Activated naive CD8-positive, alpha-beta T cell (primary cell): Measurements from ENCODE around the gene APOA1.
"Not testable (repeated sequence)": the region's sequence is repeated elsewhere in the genome, so short reads cannot be mapped to it uniquely, and the experiment has no call there.

Experiments used
- H3K27ac Mint-ChIP-seq: one replicate; pipeline ENCODE4 v1.8.0; 2021; ENCODE audit warnings: mixed read lengths
- H3K27me3 Mint-ChIP-seq: one replicate; pipeline ENCODE4 v1.8.0; 2021; ENCODE audit warnings: mixed read lengths
- H3K36me3 Mint-ChIP-seq: one replicate; pipeline ENCODE4 v1.8.0; 2021; ENCODE audit warnings: mixed read lengths
- H3K4me1 Mint-ChIP-seq: one replicate; pipeline ENCODE4 v1.8.0; 2021; ENCODE audit warnings: low read depth, mixed read lengths
- H3K4me3 Mint-ChIP-seq: one replicate; pipeline ENCODE4 v1.8.0; 2021; ENCODE audit warnings: mild to moderate bottlenecking, mixed read lengths
- H3K9me3 Mint-ChIP-seq: one replicate; pipeline ENCODE4 v1.8.0; 2021; ENCODE audit warnings: low read depth, mixed read lengths

APOA1 gene

GRCh38 chr11:116822575-116822974, 14.8 kb downstream of the APOA1 start:
- H3K4me3 Mint-ChIP-seq = no peak overlapping the region
- no peaks in the 10 kb centered on the region for H3K4me1 Mint-ChIP-seq
- H3K27ac Mint-ChIP-seq = no peak overlapping the region
- H3K9me3 Mint-ChIP-seq = no peaks in the 10 kb centered on the region
- H3K36me3 Mint-ChIP-seq = no peaks in the 10 kb centered on the region
- H3K27me3 Mint-ChIP-seq = no peaks in the 10 kb centered on the region

GRCh38 chr11:116821050-116821918, 16.1 kb downstream of the APOA1 start:
- no peaks in the 10 kb centered on the region for H3K4me1 Mint-ChIP-seq
- no peaks in the 10 kb centered on the region for H3K36me3 Mint-ChIP-seq
- no peaks in the 10 kb centered on the region for H3K27me3 Mint-ChIP-seq
- no peak overlapping the region for H3K27ac Mint-ChIP-seq
- no peaks in the 10 kb centered on the region for H3K9me3 Mint-ChIP-seq
- H3K4me3 Mint-ChIP-seq = no peak overlapping the region

GRCh38 chr11:116819049-116819448, 18.4 kb downstream of the APOA1 start:
- Mint-ChIP-seq H3K9me3 (no peaks in the 10 kb centered on the region), H3K36me3 (no peaks in the 10 kb centered on the region), H3K27me3 (no peaks in the 10 kb centered on the region), H3K4me3 (no peak overlapping the region), H3K27ac (no peak overlapping the region), H3K4me1 (no peaks in the 10 kb centered on the region)

- H3K9me3 Mint-ChIP-seq = no peaks in the 10 kb centered on the region
- no peak overlapping the region for H3K4me3 Mint-ChIP-seq
- no peaks in the 10 kb centered on the region for H3K36me3 Mint-ChIP-seq
- no peaks in the 10 kb centered on the region for H3K27me3 Mint-ChIP-seq
- no peak overlapping the region for H3K27ac Mint-ChIP-seq
- no peaks in the 10 kb centered on the region for H3K4me1 Mint-ChIP-seq
Measured at GRCh38 chr11:116814502-116814901, 22.9 kb downstream of the APOA1 start.

- no peaks in the 10 kb centered on the region for H3K27me3 Mint-ChIP-seq
- no peak overlapping the region for H3K27ac Mint-ChIP-seq
- no peaks in the 10 kb centered on the region for H3K4me1 Mint-ChIP-seq
- no peaks in the 10 kb centered on the region for H3K36me3 Mint-ChIP-seq
- no peak overlapping the region for H3K4me3 Mint-ChIP-seq
- H3K9me3 Mint-ChIP-seq = no peaks in the 10 kb centered on the region
Measured at GRCh38 chr11:116813781-116814471, 23.5 kb downstream of the APOA1 start.

GRCh38 chr11:116813170-116813569, 24.3 kb downstream of the APOA1 start:
- no peak overlapping the region for H3K27ac Mint-ChIP-seq

GRCh38 chr11:116812109-116812508, 25.3 kb downstream of the APOA1 start:
- Mint-ChIP-seq H3K4me1 (no peaks in the 10 kb centered on the region), H3K27ac (no peak overlapping the region), H3K36me3 (no peaks in the 10 kb centered on the region), H3K27me3 (no peaks in the 10 kb centered on the region), H3K4me3 (no peak overlapping the region), H3K9me3 (no peaks in the 10 kb centered on the region)

More at GRCh38 chr11:116813170-116813569, 24.3 kb downstream of the APOA1 start:
- Mint-ChIP-seq H3K36me3 (no peaks in the 10 kb centered on the region), H3K4me1 (no peaks in the 10 kb centered on the region), H3K4me3 (no peak overlapping the region), H3K9me3 (no peaks in the 10 kb centered on the region), H3K27me3 (no peaks in the 10 kb centered on the region)

GRCh38 chr11:116811194-116811593, 26.2 kb downstream of the APOA1 start:
- Mint-ChIP-seq H3K4me3 (no peak overlapping the region), H3K4me1 (no peaks in the 10 kb centered on the region)

GRCh38 chr11:116808262-116809175, 28.9 kb downstream of the APOA1 start:
- Mint-ChIP-seq H3K4me3 (no peak overlapping the region), H3K36me3 (no peaks in the 10 kb centered on the region), H3K27ac (no peak overlapping the region), H3K4me1 (no peaks in the 10 kb centered on the region), H3K9me3 (no peaks in the 10 kb centered on the region), H3K27me3 (no peaks in the 10 kb centered on the region)

More at GRCh38 chr11:116811194-116811593, 26.2 kb downstream of the APOA1 start:
- H3K27me3 Mint-ChIP-seq = no peaks in the 10 kb centered on the region
- H3K9me3 Mint-ChIP-seq = no peaks in the 10 kb centered on the region
- H3K36me3 Mint-ChIP-seq = no peaks in the 10 kb centered on the region
- H3K27ac Mint-ChIP-seq = no peak overlapping the region

GRCh38 chr11:116807601-116808261, 29.7 kb downstream of the APOA1 start:
- no peaks in the 10 kb centered on the region for H3K36me3 Mint-ChIP-seq
- no peaks in the 10 kb centered on the region for H3K9me3 Mint-ChIP-seq
- H3K4me3 Mint-ChIP-seq = no peak overlapping the region
- H3K27ac Mint-ChIP-seq = no peak overlapping the region
- H3K4me1 Mint-ChIP-seq = no peaks in the 10 kb centered on the region
- H3K27me3 Mint-ChIP-seq = no peaks in the 10 kb centered on the region

GRCh38 chr11:116804001-116804400, 33.4 kb downstream of the APOA1 start:
- Mint-ChIP-seq H3K9me3 (no peaks in the 10 kb centered on the region), H3K4me1 (no peaks in the 10 kb centered on the region), H3K4me3 (no peak overlapping the region), H3K36me3 (no peaks in the 10 kb centered on the region), H3K27me3 (peaks cover 5% of the 10 kb centered on the region), H3K27ac (no peak overlapping the region)

- H3K9me3 Mint-ChIP-seq, H3K27ac Mint-ChIP-seq, H3K27me3 Mint-ChIP-seq, H3K4me3 Mint-ChIP-seq, H3K36me3 Mint-ChIP-seq, H3K4me1 Mint-ChIP-seq: not testable (repeated sequence)
Measured at GRCh38 chr11:116801662-116802061, 35.8 kb downstream of the APOA1 start.

GRCh38 chr11:116800610-116801009, 36.8 kb downstream of the APOA1 start:
- Mint-ChIP-seq H3K4me1 (no peaks in the 10 kb centered on the region), H3K9me3 (no peaks in the 10 kb centered on the region), H3K27ac (no peak overlapping the region), H3K4me3 (no peak overlapping the region), H3K27me3 (peaks cover 5% of the 10 kb centered on the region), H3K36me3 (no peaks in the 10 kb centered on the region)

- Mint-ChIP-seq H3K27ac (no peak overlapping the region), H3K27me3 (peaks cover 5% of the 10 kb centered on the region), H3K4me1 (no peaks in the 10 kb centered on the region), H3K9me3 (no peaks in the 10 kb centered on the region), H3K36me3 (no peaks in the 10 kb centered on the region), H3K4me3 (no peak overlapping the region)
Measured at GRCh38 chr11:116798368-116798767, 39.1 kb downstream of the APOA1 start.
